Stomach (tissue), 9 donors: Measurements from ENCODE around the gene OVOL3. TPM values are rescaled to one million over a fixed set of nuclear protein-coding genes. Genes with fewer than 3 reads are reported as not detected.

Experiments
- DNase-seq, 2 donors: peaks; one replicate each; pipeline versions ENCODE4 v3.0.0 to v3.0.0-alpha.2; 2013 to 2019
- H3K27ac ChIP-seq, 5 donors: fragments of 200-600 bp in 4 of 5; sonication (generic) in 4 of 5; one replicate each; pipeline ENCODE4 v1.5.1; 2013 to 2019; ENCODE audit warnings: mild to moderate bottlenecking in 1 of 5, moderate library complexity in 1 of 5
- H3K27me3 ChIP-seq, 3 donors: fragments of 200-600 bp; sonication (generic); one replicate each; pipeline ENCODE4 v1.5.1; 2017 to 2019; ENCODE audit warnings: mixed run types in 1 of 3
- H3K36me3 ChIP-seq, 4 donors: fragments of 200-600 bp; sonication (generic); 1 replicate in 3 of 4; 2 replicates in 1 of 4; pipeline ENCODE4 v1.5.1; 2016 to 2019
- H3K4me1 ChIP-seq, 4 donors: fragments of 200-600 bp; sonication (generic); one replicate each; pipeline ENCODE4 v1.5.1; 2016 to 2019
- H3K4me3 ChIP-seq, 4 donors: fragments of 200-600 bp; sonication (generic) in 3 of 4; one replicate each; pipeline ENCODE4 v1.5.1; 2016 to 2019; ENCODE audit warnings: mild to moderate bottlenecking in 1 of 4
- H3K9me3 ChIP-seq, 4 donors: fragments of 200-600 bp; sonication (generic); one replicate each; pipeline ENCODE4 v1.5.1; 2016 to 2019
- CTCF ChIP-seq, 7 experiments: fragments of 450-650 bp in 4 of 7; fragments of 200-600 bp in 3 of 7; sonication (generic) in 3 of 7; IDR thresholded peaks; one replicate each; pipeline ENCODE4 v1.5.1; 2016 to 2019; ENCODE audit warnings: antibody characterized with exemption in 7 of 7, control low read depth in 2 of 7, mild to moderate bottlenecking in 1 of 7
- EP300 ChIP-seq: sonication (generic); formaldehyde crosslinking; IDR thresholded peaks from one replicate; pipeline ENCODE4 v1.6.1; 2017; ENCODE audit warnings: antibody characterized with exemption
- POLR2A ChIP-seq, 4 donors: fragments of 450-650 bp; IDR thresholded peaks; one replicate each; pipeline ENCODE4 v1.6.1; 2016; ENCODE audit warnings: antibody characterized with exemption in 4 of 4, control low read depth in 2 of 4, mild to moderate bottlenecking in 1 of 4, moderate library complexity in 1 of 4
- POLR2AphosphoS5 ChIP-seq, 3 donors: sonication (generic); formaldehyde crosslinking; IDR thresholded peaks; one replicate each; pipeline ENCODE4 v1.6.1; 2016; ENCODE audit warnings: antibody characterized with exemption in 3 of 3
- WGBS, 5 donors: extraction: QIAGEN DNeasy Blood & Tissue Kit in 3 of 5; methylation state at CpG; one replicate each; pipeline versions ENCODE4 v1.1.5 to v1.1.7; 2013 to 2018; 5-methylcytosine and 5-hydroxymethylcytosine counted together
- intact Hi-C: fragments of 100-400 bp; cut with DNase I; formaldehyde crosslinking; loops from one replicate; pipeline ENCODE4 v1.15.1; 2023; ENCODE audit warnings: low total_unique reads
- polyA plus RNA-seq, 3 donors: library from polyadenylated mRNA; stranded (reverse); fragments of 200-250 nt; gene quantifications; one replicate each; pipeline ENCODE4 v1.2.3, GENCODE V29; 2013
- total RNA-seq, 5 donors: library from RNA; depleted of rRNA; stranded (reverse); fragments of >200 nt; gene quantifications; one replicate each; pipeline versions ENCODE4 v1.1.0 to v1.2.3, GENCODE V29; 2014 to 2016
- donor health status: healthy with polysubstance abuse.
- donor health status: Bipolar disorder and iron deficiency.
- donor health status: healthy.

The OVOL3 gene
- total and polyA plus RNA-seq, 8 donors, result not detected

DNA sequence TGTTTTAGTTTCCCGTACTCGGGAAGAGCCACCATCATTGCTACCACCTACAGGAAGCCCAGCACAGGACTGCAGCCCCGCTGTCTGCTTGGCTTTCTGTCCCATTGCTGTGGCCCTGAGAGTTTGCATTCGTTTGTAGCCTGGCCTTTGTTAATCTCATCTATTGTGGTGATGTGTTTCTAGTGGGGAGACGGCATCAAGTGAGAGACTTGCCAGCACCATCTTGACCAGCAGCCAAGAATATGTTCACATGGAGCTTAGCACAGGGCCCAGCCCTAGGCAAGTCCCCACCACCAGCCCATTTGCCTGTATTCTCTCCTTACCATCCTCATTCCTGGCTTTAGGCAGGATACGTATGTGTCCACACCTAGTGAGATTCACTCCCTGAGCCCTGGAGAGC, 17.3 kb upstream of the OVOL3 start:
- intact Hi-C loops, result no loop called here
- DNase-seq, result no peak
- H3K9me3 ChIP-seq, result no peaks in the 10 kb centered on the region
- no peak overlapping the region for H3K27ac ChIP-seq
- no peaks in the 10 kb centered on the region for H3K4me1 ChIP-seq
- 67 to 90% (median 81%) methylated on average over 5 to 6 of the region's 6 CpGs for WGBS, 5 donors
- no peaks in the 10 kb centered on the region for H3K27me3 ChIP-seq
- H3K4me3 ChIP-seq, result no peak overlapping the region
- peaks cover 0 to 5% (median 0%) of the 10 kb centered on the region in 4 donors for H3K36me3 ChIP-seq
- TF ChIP-seq POLR2A (IDR thresholded peaks at IDR 0.05) (no peak), EP300 (no peak), POLR2AphosphoS5 (IDR thresholded peaks at IDR 0.05) (no peak), CTCF (IDR thresholded peaks at IDR 0.05) (no peak)

GRCh38 chr19:36097036-36097435, 13.9 kb upstream of the OVOL3 start:
- WGBS, 5 donors, result 85 to 94% (median 91%) methylated on average over 6 of the region's 6 CpGs
- H3K27me3 ChIP-seq, result no peaks in the 10 kb centered on the region
- no peak for TF ChIP-seq POLR2A (IDR thresholded peaks at IDR 0.05)
- no peak for TF ChIP-seq POLR2AphosphoS5 (IDR thresholded peaks at IDR 0.05)
- no peak for TF ChIP-seq EP300
- no peak for TF ChIP-seq CTCF (IDR thresholded peaks at IDR 0.05)
- no peaks in the 10 kb centered on the region for H3K9me3 ChIP-seq
- no peak overlapping the region for H3K4me3 ChIP-seq
- DNase-seq, result no peak
- no peaks in the 10 kb centered on the region for H3K4me1 ChIP-seq
- H3K27ac ChIP-seq, result no peak overlapping the region
- peaks cover 0 to 5% (median 0%) of the 10 kb centered on the region in 4 donors for H3K36me3 ChIP-seq
- intact Hi-C loops, result no loop called here

- Histone ChIP-seq H3K36me3 (peaks cover 0 to 7% (median under 1%) of the 10 kb centered on the region in 4 donors), H3K27me3 (no peaks in the 10 kb centered on the region), H3K4me1 (no peaks in the 10 kb centered on the region), H3K27ac (no peak overlapping the region), H3K4me3 (no peak overlapping the region), H3K9me3 (no peaks in the 10 kb centered on the region)
- intact Hi-C loops, result no loop called here
- DNase-seq, result no peak
- 89 to 95% (median 92%) methylated on average over 15 to 19 of the region's 19 CpGs for WGBS, 5 donors
- TF ChIP-seq CTCF (IDR thresholded peaks at IDR 0.05), result no peak
- no peak for TF ChIP-seq EP300
- no peak for TF ChIP-seq POLR2A (IDR thresholded peaks at IDR 0.05)
- no peak for TF ChIP-seq POLR2AphosphoS5 (IDR thresholded peaks at IDR 0.05)
Measured at GRCh38 chr19:36099166-36099785, 11.7 kb upstream of the OVOL3 start.

DNA sequence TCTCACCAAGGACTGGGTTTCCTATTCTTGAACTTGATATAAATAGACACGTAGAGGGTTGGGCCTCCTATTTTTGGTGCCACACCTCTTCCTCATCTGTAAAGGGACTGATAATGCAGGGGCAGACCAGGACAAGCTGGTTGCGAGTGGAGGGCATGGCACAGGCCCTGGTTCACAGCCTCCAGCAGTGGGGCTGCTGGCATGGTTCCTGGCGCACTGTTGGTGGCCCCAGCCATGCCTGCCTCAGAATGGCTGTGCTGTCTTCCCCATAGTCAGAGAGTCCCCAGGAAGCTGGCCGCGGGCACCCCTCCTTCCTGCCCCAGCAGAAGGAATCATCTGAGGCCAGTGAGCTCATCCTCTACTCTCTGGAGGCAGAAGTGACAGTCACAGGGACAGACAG, 10.5 kb upstream of the OVOL3 start:
- Histone ChIP-seq H3K4me1 (no peaks in the 10 kb centered on the region), H3K36me3 (peaks cover 0 to 17% (median 6%) of the 10 kb centered on the region in 4 donors), H3K4me3 (no peak overlapping the region), H3K27me3 (no peaks in the 10 kb centered on the region), H3K27ac (no peak overlapping the region), H3K9me3 (no peaks in the 10 kb centered on the region)
- DNase-seq, result no peak
- TF ChIP-seq POLR2AphosphoS5 (IDR thresholded peaks at IDR 0.05) (no peak), CTCF (IDR thresholded peaks at IDR 0.05) (no peak), EP300 (no peak), POLR2A (IDR thresholded peaks at IDR 0.05) (no peak)
- intact Hi-C loops, result no loop called here
- 67 to 82% (median 73%) methylated on average over 2 to 5 of the region's 5 CpGs for WGBS, 5 donors
